ENCODE data around the gene TNFAIP8L3. TPM values are rescaled to one million over a fixed set of nuclear protein-coding genes. Genes with fewer than 3 reads are reported as not detected.

The TNFAIP8L3 gene
- total RNA-seq, 4 donors from 2014 or later = 3.7 to 12.5 (median 10.0) TPM

GRCh38 chr15:51054535-51054934, 40.2 kb downstream of the TNFAIP8L3 start:
- Histone ChIP-seq H3K36me3 (peaks cover 0 to 17% (median 0%) of the 10 kb centered on the region in 3 donors), H3K4me3 (no peak overlapping the region), H3K9me3 (no peaks in the 10 kb centered on the region), H3K4me1 (peaks cover 0 to 14% (median 0%) of the 10 kb centered on the region in 4 donors), H3K27me3 (no peaks in the 10 kb centered on the region), H3K27ac (no peak overlapping the region)
- 83 to 89% methylated on average over 1 of the region's 1 CpG for WGBS, 2 donors
- DNase-seq (ENCODE audit: low spot score in 2 of 2) = no peak
- TF ChIP-seq EP300 (IDR thresholded peaks at IDR 0.05) (no peak), CTCF (IDR thresholded peaks at IDR 0.05) (no peak), POLR2A (IDR thresholded peaks at IDR 0.05) (no peak)

DNA sequence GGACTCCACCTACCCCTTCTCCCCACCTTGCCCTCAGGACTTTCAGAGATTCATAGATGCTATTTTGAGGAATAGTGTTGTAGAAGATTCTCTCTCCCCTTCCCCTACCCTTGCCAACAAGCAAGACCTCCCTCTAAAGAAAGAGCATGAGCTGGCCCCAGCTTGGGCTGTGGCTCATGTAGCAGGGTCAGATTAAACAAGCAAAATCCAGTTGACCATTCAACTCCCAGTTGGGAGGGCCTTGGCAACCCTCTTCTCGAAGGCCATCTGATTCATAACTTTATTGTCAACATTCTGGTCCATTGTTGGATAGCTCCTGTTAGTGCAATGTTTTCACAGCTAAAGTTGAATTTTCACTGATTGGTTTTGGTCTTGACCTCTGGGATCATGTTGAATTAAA, 41.1 kb downstream of the TNFAIP8L3 start:
- 42 to 49% methylated on average over 1 of the region's 1 CpG for WGBS, 2 donors
- Histone ChIP-seq H3K27ac (no peak overlapping the region), H3K36me3 (peaks cover 0 to 17% (median 0%) of the 10 kb centered on the region in 3 donors), H3K4me3 (no peak overlapping the region), H3K4me1 (peaks cover 0 to 14% (median 0%) of the 10 kb centered on the region in 4 donors), H3K27me3 (no peaks in the 10 kb centered on the region), H3K9me3 (no peaks in the 10 kb centered on the region)
- no peak for DNase-seq (ENCODE audit: low spot score in 2 of 2)
- TF ChIP-seq POLR2A (IDR thresholded peaks at IDR 0.05) (no peak), CTCF (IDR thresholded peaks at IDR 0.05) (no peak), EP300 (IDR thresholded peaks at IDR 0.05) (no peak)

GRCh38 chr15:51051776-51052175, 42.9 kb downstream of the TNFAIP8L3 start:
- Histone ChIP-seq H3K9me3 (no peaks in the 10 kb centered on the region), H3K4me1 (peaks cover 0 to 28% (median 6%) of the 10 kb centered on the region in 4 donors), H3K4me3 (no peak overlapping the region), H3K27ac (peak overlapping the region in 2 of 4 donors; percentile 22 to 33), H3K27me3 (no peaks in the 10 kb centered on the region), H3K36me3 (peaks cover 0 to 7% (median 0%) of the 10 kb centered on the region in 3 donors)
- TF ChIP-seq CTCF (IDR thresholded peaks at IDR 0.05) (no peak), EP300 (IDR thresholded peaks at IDR 0.05) (peak in 1 of 2 donors; percentile 32), POLR2A (IDR thresholded peaks at IDR 0.05) (no peak)
- peak in 1 of 2 donors; percentile 33 for DNase-seq (ENCODE audit: low spot score in 2 of 2)
- 35 to 55% methylated on average over 3 of the region's 3 CpGs for WGBS, 2 donors

GRCh38 chr15:51049081-51049480, 45.6 kb downstream of the TNFAIP8L3 start:
- Histone ChIP-seq H3K4me1 (peaks cover 0 to 35% (median 8%) of the 10 kb centered on the region in 4 donors), H3K27ac (no peak overlapping the region), H3K9me3 (no peaks in the 10 kb centered on the region), H3K4me3 (no peak overlapping the region), H3K27me3 (no peaks in the 10 kb centered on the region), H3K36me3 (no peaks in the 10 kb centered on the region)
- WGBS, 2 donors = 79 to 88% methylated on average over 2 of the region's 2 CpGs
- no peak for DNase-seq (ENCODE audit: low spot score in 2 of 2)
- TF ChIP-seq CTCF (IDR thresholded peaks at IDR 0.05) (no peak), EP300 (IDR thresholded peaks at IDR 0.05) (no peak), POLR2A (IDR thresholded peaks at IDR 0.05) (no peak)

DNA sequence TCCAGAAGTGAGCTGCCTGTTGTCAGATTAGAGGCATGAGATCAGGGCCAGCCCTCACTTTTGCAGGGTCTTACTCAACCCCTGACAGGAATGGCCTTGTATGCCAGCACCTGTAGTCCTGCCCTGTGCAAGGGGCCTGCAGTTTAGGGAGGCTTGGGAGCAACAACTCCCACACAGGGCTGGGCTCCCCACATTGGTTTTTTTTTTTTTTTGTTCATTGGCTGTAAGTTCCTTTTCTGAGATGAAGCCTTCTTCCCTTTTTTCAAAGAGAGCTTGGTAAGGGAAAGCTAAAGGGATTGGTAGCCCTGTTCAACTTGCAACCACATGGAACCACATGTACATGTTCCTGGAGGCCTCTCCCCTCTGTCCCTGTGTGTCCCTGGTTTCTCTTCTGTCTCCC, 46.4 kb downstream of the TNFAIP8L3 start:
- Histone ChIP-seq H3K4me3 (no peak overlapping the region), H3K9me3 (no peaks in the 10 kb centered on the region), H3K27ac (no peak overlapping the region), H3K4me1 (peaks cover 0 to 35% (median 8%) of the 10 kb centered on the region in 4 donors), H3K36me3 (no peaks in the 10 kb centered on the region), H3K27me3 (no peaks in the 10 kb centered on the region)
- TF ChIP-seq CTCF (IDR thresholded peaks at IDR 0.05) (no peak), EP300 (IDR thresholded peaks at IDR 0.05) (no peak), POLR2A (IDR thresholded peaks at IDR 0.05) (no peak)
- DNase-seq (ENCODE audit: low spot score in 2 of 2) = no peak

Data from tibial nerve (tissue), 4 donors.